NCI-H2107 treated with DMSO at 0.1 percent for 48 hours (cell line): ENCODE data around the gene GHRH.
A peak's percentile ranks its signal among the peaks of the same experiment; 100 is the strongest.

ENCODE experiments used
- DNase-seq: peaks from one replicate; lab custom pipeline; 2025; ENCODE audit not compliant: unreplicated experiment; lab: John Stamatoyannopoulos, UW

GHRH gene, protein sequence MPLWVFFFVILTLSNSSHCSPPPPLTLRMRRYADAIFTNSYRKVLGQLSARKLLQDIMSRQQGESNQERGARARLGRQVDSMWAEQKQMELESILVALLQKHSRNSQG

GRCh38 chr20:37261714-37262113 lies at the start of gene GHRH:
GHRH (minus strand) TSS chr20:37261814; CDS start chr20:37256889, 4,925 bp downstream.
- no peak for DNase-seq

DNA sequence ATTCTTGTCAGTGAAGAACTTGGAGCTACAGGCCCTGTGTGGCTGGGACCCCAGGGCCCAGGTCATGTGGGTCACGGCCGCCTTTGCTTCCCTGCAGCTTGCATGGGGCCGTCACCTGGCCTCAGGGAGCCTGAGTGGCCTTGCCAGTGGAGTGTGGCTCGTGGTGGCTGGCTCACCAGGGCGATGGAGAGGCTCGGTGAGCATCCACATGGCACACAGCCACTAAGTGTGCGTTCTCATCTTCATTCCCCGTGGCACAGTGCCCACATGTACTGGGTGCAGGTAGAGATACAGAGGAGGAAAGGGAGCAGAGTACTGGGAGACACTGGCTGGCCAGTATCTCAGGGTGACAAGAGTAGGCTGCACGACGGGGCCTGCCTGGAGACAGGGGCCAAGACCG lies 49.3 kb upstream of the GHRH start:
- no peak for DNase-seq

DNA sequence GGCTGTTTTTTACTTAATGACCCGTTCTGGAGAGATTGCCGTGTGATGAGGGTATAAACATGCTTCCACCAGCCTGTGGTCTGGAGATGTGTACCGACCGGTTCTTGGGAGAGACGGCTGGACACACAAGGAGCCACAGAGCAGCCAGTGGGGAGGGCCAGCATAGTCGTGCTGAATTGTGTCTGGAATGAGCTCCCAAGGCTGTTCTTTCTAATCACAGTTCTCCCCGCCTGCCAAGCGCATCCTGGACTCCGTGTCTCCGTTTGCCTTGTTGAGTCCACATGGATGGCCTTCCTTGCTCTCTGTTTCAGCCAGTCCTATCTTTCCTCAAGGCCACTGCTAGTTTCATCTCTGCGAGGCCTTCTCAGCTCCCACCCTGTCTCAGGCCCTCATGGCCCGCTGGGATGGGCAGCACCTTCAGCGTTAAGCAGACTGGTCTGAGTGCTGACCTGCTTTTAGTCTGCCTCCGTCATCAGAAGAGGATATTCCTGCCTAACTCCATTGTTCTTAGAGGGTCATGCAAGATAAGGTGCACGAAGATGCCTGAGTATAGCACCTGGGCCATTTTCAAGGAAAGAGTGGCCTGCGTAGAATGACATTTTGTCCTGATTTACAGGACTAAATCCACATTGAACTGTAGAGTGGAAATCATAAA lies 48.4 kb upstream of the GHRH start:
- DNase-seq, result no peak

- DNase-seq, result no peak
Measured at GRCh38 chr20:37309290-37309689, 47.7 kb upstream of the GHRH start.

GRCh38 chr20:37308086-37309050 lies 46.8 kb upstream of the GHRH start:
- no peak for DNase-seq

- no peak for DNase-seq
Measured at GRCh38 chr20:37305839-37306238, 44.2 kb upstream of the GHRH start.

- peak; percentile 39 for DNase-seq
Measured at GRCh38 chr20:37305079-37305478, 43.5 kb upstream of the GHRH start.

- peak; percentile 31 for DNase-seq
Measured at GRCh38 chr20:37303637-37304036, 42.0 kb upstream of the GHRH start.

GRCh38 chr20:37302981-37303380 lies 41.4 kb upstream of the GHRH start:
- no peak for DNase-seq

- DNase-seq, result no peak
Measured at GRCh38 chr20:37301558-37301957, 39.9 kb upstream of the GHRH start.

DNA sequence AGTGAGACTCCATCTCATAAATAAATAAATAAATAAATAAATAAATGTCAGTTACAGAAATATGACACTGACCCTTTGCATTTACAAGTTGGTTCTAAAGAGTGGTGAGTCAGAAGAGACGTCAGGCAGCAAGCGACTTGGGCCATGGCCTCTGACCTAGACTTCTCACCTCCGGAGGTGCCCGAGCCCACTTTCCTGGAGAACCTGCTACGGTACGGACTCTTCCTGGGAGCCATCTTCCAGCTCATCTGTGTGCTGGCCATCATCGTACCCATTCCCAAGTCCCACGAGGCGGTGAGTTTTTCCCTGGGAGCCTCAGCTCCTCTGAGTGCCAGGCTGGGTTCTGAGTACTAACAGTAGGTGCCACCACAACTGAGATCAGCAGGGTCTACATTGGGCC lies 39.5 kb upstream of the GHRH start:
- DNase-seq, result no peak

DNA sequence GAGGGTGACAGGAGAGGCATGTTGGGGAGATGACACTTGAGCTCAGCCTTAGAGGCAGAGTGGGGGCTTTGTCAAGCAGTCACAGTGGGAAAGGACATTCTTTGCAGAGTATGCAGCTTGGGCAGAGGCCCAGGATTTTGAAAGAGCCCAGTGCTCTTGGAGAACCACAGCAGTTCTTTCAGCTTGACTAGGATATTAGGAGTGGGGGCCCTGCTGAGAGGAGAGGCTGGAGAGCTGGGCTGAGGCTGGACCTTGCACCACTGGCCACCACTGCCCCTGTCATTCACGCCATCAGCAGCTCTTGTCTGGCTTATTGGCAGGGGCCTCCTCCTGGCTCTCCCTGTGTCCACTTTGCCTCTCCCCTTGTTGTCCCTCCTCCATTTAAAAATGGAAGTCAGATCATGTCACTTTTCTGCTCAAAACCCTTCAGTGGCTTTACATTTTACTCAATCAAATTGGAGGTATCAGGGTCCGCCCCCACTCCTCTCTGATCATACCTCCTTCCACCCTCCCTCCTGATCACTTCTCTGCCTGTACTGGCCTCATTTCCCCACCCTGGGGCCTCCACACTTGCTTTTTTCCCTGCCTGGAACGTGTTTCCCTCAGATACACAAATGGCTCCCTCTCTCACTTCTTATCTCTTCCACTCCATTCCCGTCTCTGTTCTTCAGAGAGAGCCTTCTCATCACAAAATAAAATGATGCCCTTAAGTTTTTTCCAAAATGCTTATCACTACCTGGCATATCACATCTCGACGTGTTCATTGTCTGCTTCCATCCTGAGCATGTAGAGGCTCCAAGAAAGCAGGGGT lies 38.3 kb upstream of the GHRH start:
- no peak for DNase-seq

DNA sequence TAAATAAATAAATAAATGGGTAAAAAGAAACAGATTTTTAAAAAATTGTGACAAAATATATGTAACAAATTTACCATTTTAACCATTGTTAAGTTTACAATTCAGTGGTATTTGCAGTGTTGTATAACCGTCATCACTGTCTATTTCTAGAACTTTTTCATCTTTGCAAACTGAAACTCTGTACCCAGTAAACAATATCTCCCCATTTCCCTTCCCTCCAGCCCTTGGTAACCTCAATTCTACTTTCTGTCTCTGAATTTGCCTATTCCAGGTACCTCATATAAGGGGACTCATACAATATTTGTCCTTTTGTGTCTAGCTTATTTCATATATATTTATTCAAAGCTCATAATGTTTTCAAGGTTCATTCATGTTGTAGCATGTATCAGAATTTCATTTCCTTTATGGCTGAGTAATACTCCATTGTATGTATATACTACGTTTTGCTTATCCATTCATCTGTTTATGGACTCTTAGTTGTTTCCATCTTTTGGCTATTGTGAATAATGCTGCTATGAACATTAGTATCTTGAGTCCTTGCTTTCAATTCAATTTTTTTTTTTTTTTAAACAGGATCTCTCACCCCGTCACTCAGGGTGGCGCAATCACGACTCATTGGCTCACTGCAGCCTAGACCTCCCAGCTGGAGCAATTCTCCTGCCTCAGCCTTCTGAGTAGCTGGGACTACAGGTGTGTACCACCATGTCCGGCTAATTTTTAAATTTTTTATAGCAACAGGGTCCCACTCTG lies 36.8 kb upstream of the GHRH start:
- DNase-seq, result no peak

DNA sequence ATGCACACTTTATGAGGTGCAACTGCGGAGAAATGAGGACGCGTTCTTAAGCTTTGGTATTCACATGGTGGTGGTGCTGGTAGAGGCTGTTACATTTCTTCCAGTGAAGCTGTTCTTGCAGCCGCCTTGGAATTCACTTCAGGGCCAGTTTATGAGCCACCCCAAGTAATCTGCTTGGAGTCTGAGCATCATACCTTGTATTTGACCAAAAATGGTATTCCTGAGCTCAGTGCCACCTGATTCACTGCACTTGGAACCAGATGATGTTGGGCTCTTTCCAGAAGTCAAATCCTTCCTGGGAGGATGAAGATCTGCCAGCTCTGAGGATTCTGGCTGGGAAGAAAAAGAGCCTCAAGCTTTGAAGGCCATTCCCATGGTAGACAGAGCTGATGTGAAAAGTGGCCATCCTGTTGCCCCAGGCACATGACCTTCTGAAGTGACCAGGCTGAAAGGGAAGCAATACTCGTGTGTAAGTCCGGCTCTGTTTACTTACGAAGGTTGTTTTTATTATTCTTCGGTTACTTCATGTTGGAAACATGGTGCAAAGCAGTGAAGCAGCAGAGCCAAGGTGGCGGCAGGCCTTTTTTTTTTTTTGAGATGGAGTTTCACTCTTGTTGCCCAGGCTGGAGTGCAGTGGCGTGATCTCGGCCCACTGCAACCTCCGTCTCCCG lies 35.6 kb upstream of the GHRH start:
- no peak for DNase-seq

- DNase-seq, result no peak
Measured at GRCh38 chr20:37296371-37296770, 34.8 kb upstream of the GHRH start.

GRCh38 chr20:37295595-37295994 lies 34.0 kb upstream of the GHRH start:
- DNase-seq, result peak; percentile 95

GRCh38 chr20:37295001-37295400 lies 33.4 kb upstream of the GHRH start:
- no peak for DNase-seq

DNA sequence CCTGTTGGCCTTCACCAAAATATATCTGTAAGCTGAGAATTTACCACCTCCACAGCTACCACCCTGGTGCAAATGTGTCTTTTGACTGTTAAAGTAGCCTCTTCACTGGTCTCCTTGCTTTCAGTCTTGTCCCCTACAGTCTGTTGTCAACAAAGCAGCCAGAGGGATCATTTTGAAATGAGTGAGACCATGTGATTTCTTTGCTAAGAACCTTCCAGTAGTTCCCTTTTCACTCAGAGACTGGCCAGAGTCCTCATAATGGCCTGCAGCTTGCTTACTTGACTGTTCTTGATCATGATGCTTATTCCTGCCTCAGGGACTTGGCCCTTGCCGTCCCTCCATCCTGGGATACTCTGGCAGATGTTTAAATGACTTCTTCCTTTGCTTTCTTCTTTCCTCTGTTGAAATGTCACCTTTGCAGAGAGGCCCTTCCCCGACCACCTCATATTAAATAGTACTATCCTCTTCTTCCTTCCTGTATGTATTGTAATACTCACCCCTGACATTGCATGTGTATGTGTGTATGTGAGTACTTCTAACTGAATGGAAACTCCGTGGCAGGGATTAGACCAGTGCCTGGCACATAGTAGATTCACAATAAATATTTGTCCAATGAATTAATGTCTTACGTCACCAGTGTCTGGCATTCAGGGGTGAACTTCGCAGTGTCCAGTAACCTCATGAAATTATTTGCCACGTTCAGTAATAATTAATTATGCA lies 32.8 kb upstream of the GHRH start:
- DNase-seq, result no peak

DNA sequence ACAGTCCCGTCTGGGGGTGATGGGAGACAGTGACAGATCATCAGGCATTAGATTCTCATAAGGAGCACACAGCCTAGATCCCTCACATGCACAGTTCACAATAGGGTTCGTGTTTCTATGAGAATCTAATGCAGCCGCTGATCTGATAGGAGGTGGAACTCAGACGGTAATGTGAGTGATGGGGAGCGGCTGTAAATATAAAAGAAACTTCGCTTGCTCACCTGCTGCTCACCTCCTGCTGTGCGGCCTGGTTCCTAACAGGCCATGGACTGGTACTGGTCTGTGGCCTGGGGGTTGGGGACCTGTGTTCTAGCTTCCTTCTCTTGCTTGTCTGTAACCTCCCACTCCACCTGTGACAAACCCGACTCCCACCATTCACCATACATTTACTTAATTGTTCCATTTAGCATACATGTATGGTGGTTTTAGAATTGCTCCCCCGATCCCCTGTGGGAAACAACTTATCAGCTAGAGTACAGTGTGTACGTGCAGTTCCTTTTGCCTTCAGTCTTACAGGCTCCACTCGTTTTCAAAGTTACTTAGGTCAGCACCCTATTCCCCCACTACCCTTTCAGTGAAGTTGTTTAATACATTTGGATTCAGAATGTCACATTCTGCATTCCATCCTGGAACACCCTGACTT lies 31.8 kb upstream of the GHRH start:
- DNase-seq, result no peak
